ENCODE results near the gene TRIM28.

The TRIM28 gene

GRCh38 chr19:58579473-58580142 is 35.7 kb downstream of the TRIM28 start:
- no peak for DNase-seq

- DNase-seq, result no peak
Observed at GRCh38 chr19:58581227-58582141, 37.6 kb downstream of the TRIM28 start.

- no peak for DNase-seq
Observed at GRCh38 chr19:58582985-58583384, 39.1 kb downstream of the TRIM28 start.

- DNase-seq, result no peak
Observed at GRCh38 chr19:58584498-58585441, 40.9 kb downstream of the TRIM28 start.

GRCh38 chr19:58585442-58586132 is 41.7 kb downstream of the TRIM28 start:
- no peak for DNase-seq

GRCh38 chr19:58586133-58586765 is 42.4 kb downstream of the TRIM28 start:
- DNase-seq, result no peak
